Measurements from ENCODE around the gene TSSC4. TPM values are rescaled to one million over a fixed set of nuclear protein-coding genes. Genes with fewer than 3 reads are reported as not detected.

Gene TSSC4
- total RNA-seq, 4 donors from 2014 or later = 54.8 to 70.2 (median 66.3) TPM

DNA sequence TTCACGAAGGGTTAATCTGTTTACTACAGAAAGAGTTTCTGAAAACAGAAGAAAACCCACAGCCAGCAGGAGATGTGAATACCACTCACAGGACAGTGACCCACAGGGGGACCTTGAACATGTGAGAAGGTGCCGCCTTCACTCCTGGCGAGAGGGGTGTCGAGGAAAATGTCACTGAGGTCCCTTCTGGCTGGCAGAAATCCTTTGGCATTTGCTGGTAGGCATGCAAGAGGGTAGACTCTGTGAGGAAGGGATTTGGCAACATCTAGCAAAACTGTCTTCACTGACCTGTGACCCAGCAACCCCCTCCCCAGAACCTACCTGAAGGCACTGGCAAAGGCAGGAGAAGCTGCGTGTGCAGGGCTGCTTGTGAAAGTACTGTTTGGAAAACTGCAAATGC, 52.9 kb downstream of the TSSC4 start:
- Histone ChIP-seq H3K4me3 (no peak overlapping the region), H3K36me3 (no peaks in the 10 kb centered on the region), H3K4me1 (no peaks in the 10 kb centered on the region), H3K27me3 (peaks cover 52% of the 10 kb centered on the region), H3K9me3 (peaks cover 0 to 6% (median 0%) of the 10 kb centered on the region in 3 donors), H3K27ac (no peak overlapping the region)
- ATAC-seq = no peak
- WGBS, 2 donors (ENCODE audit: low coverage in 1 of 2) = 92 to 97% methylated on average over 4 to 5 of the region's 5 CpGs
- TF ChIP-seq EP300 (IDR thresholded peaks at IDR 0.05) (no peak), POLR2A (IDR thresholded peaks at IDR 0.05) (no peak), POLR2AphosphoS5 (IDR thresholded peaks at IDR 0.05) (no peak)
- TF ChIP-seq, protein P1, sequence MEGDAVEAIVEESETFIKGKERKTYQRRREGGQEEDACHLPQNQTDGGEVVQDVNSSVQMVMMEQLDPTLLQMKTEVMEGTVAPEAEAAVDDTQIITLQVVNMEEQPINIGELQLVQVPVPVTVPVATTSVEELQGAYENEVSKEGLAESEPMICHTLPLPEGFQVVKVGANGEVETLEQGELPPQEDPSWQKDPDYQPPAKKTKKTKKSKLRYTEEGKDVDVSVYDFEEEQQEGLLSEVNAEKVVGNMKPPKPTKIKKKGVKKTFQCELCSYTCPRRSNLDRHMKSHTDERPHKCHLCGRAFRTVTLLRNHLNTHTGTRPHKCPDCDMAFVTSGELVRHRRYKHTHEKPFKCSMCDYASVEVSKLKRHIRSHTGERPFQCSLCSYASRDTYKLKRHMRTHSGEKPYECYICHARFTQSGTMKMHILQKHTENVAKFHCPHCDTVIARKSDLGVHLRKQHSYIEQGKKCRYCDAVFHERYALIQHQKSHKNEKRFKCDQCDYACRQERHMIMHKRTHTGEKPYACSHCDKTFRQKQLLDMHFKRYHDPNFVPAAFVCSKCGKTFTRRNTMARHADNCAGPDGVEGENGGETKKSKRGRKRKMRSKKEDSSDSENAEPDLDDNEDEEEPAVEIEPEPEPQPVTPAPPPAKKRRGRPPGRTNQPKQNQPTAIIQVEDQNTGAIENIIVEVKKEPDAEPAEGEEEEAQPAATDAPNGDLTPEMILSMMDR (IDR thresholded peaks at IDR 0.05) = no peak

Small RNA genes within 50 kb of the gene (small RNA-seq; reads per million reads assigned to genes)
- 0 reads per million in 4 donors for gene RF00019

Other genes starting within 250 kb of the TSSC4 start
- not detected for gene INS, start 239.5 kb upstream of the TSSC4 start, total RNA-seq
- under 1 TPM in 2 of 4 donors, not detected in 2; 0.27 TPM for gene TH, start 228.9 kb upstream of the TSSC4 start, total RNA-seq
- gene ASCL2, start 130.2 kb upstream of the TSSC4 start, total RNA-seq = under 1 TPM in 1 of 4 donors, not detected in 3; 0.27 TPM
- under 1 TPM; 0.15 to 0.78 (median 0.42) TPM for gene C11orf21, start 98.8 kb upstream of the TSSC4 start, total RNA-seq
- 1 to 10 TPM in 2 of 4 donors, under 1 TPM in 1, not detected in 1; 0.62 to 3.6 (median 3.6) TPM for gene TSPAN32, start 98.7 kb upstream of the TSSC4 start, total RNA-seq
- gene CD81, start 23.4 kb upstream of the TSSC4 start, total RNA-seq = 100 to 1,000 TPM; 327 to 576 (median 541) TPM
- gene TRPM5, start 43.8 kb downstream of the TSSC4 start, total RNA-seq = not detected
- 10 to 100 TPM in 1 of 4 donors, 1 to 10 TPM in 3; 2.6 to 12.7 (median 4.9) TPM for gene KCNQ1, start 44.3 kb downstream of the TSSC4 start, total RNA-seq

All from gastroesophageal sphincter (tissue), 4 donors.